HEK293T (cell line): ENCODE results near the gene IGF1.

ENCODE experiments used
- CTCF ChIA-PET: fragments of 350-600 bp; formaldehyde crosslinking; extraction: SDS; loops from one replicate; lab custom pipeline; 2021; ENCODE audit warnings: antibody characterized with exemption, inconsistent platforms; lab: Yijun Ruan, JAX
- POLR2A ChIA-PET: fragments of 350-600 bp; formaldehyde crosslinking; extraction: SDS; loops from one replicate; lab custom pipeline; 2020; ENCODE audit warnings: antibody characterized with exemption, inconsistent platforms; lab: Yijun Ruan, JAX
- DNase-seq: peaks from one replicate; pipeline ENCODE4 v3.0.0; 2012; ENCODE audit warnings: mixed read lengths; ENCODE audit errors: extremely low spot score
- ARNT ChIP-seq: fragments of 450-650 bp; IDR thresholded peaks from 2 replicates; pipeline ENCODE4 v1.6.1; 2017; ENCODE audit warnings: mild to moderate bottlenecking
- BHLHE40 ChIP-seq: fragments of 450-650 bp; IDR thresholded peaks from 2 replicates; pipeline ENCODE4 v1.6.1; 2016; ENCODE audit warnings: mild to moderate bottlenecking, moderate library complexity, borderline replicate concordance
- CTBP1 ChIP-seq: fragments of 450-650 bp; IDR thresholded peaks from 2 replicates; pipeline ENCODE4 v1.6.1; 2016; ENCODE audit warnings: borderline replicate concordance
- ELF4 ChIP-seq: fragments of 450-650 bp; IDR thresholded peaks from 2 replicates; pipeline ENCODE4 v1.6.1; 2017; ENCODE audit warnings: antibody characterized with exemption
- FOXA1 ChIP-seq: fragments of 450-650 bp; IDR thresholded peaks from 2 replicates; pipeline ENCODE4 v1.6.1; 2016; ENCODE audit warnings: mild to moderate bottlenecking
- FOXK2 ChIP-seq: fragments of 450-650 bp; IDR thresholded peaks from 2 replicates; pipeline ENCODE4 v1.6.1; 2016; ENCODE audit warnings: mild to moderate bottlenecking
- FOXM1 ChIP-seq: fragments of 450-650 bp; IDR thresholded peaks from 2 replicates; pipeline ENCODE4 v1.6.1; 2017; ENCODE audit warnings: mild to moderate bottlenecking, borderline replicate concordance
- HDGF ChIP-seq: fragments of 450-650 bp; IDR thresholded peaks from 2 replicates; pipeline ENCODE4 v1.6.1; 2017; ENCODE audit warnings: antibody characterized with exemption, borderline replicate concordance
- L3MBTL2 ChIP-seq: fragments of 450-650 bp; conservative IDR thresholded peaks from 2 replicates; pipeline ENCODE4 v1.6.1; 2016; ENCODE audit warnings: mild to moderate bottlenecking
- LEF1 ChIP-seq: fragments of 450-650 bp; IDR thresholded peaks from 2 replicates; pipeline ENCODE4 v1.6.1; 2017; ENCODE audit warnings: mild to moderate bottlenecking, borderline replicate concordance
- NFRKB ChIP-seq: fragments of 450-650 bp; IDR thresholded peaks from 2 replicates; pipeline ENCODE4 v1.6.1; 2016; ENCODE audit warnings: mild to moderate bottlenecking, moderate library complexity
- PKNOX1 ChIP-seq: fragments of 450-650 bp; IDR thresholded peaks from 2 replicates; pipeline ENCODE4 v1.6.1; 2016
- SP1 ChIP-seq: fragments of 450-650 bp; IDR thresholded peaks from 2 replicates; pipeline ENCODE4 v1.6.1; 2017
- SUZ12 ChIP-seq: fragments of 450-650 bp; IDR thresholded peaks from 2 replicates; pipeline ENCODE4 v1.6.1; 2016; ENCODE audit warnings: mild to moderate bottlenecking
- TARDBP ChIP-seq: fragments of 450-650 bp; IDR thresholded peaks from 2 replicates; pipeline ENCODE4 v1.6.1; 2016
- ZNF384 ChIP-seq: fragments of 450-650 bp; IDR thresholded peaks from 2 replicates; pipeline ENCODE4 v1.6.1; 2016

Gene IGF1

GRCh38 chr12:102413396-102413795, 67.0 kb downstream of the IGF1 start:
- TF ChIP-seq L3MBTL2 (no peak), ARNT (no peak), SP1 (no peak), FOXM1 (no peak), FOXK2 (no peak), HDGF (no peak), NFRKB (no peak), TARDBP (no peak), LEF1 (no peak), SUZ12 (no peak), BHLHE40 (no peak), CTBP1 (no peak)
- DNase-seq: no peak
- ChIA-PET CTCF (no interaction called here), POLR2A (no interaction called here)

- no peak for TF ChIP-seq SUZ12
- no peak for TF ChIP-seq FOXA1
- no peak for TF ChIP-seq ZNF384
- TF ChIP-seq HDGF: no peak
- no peak for TF ChIP-seq NFRKB
- no peak for TF ChIP-seq ARNT
- TF ChIP-seq ELF4: no peak
- no peak for TF ChIP-seq FOXK2
- TF ChIP-seq TARDBP: no peak
- TF ChIP-seq FOXM1: no peak
- TF ChIP-seq CTBP1: no peak
- TF ChIP-seq PKNOX1: no peak
- TF ChIP-seq L3MBTL2: no peak
- no peak for TF ChIP-seq LEF1
- TF ChIP-seq BHLHE40: no peak
- TF ChIP-seq SP1: no peak
- ChIA-PET CTCF (interaction anchor here (0.7 kb wide), 1 partner anchor 404 kb away, joined by 7 read pairs; no protein-coding TSS in a partner anchor), POLR2A (no interaction called here)
These were observed 69.9 kb downstream of the IGF1 start for GRCh38 chr12:102410511-102410910.

GRCh38 chr12:102408487-102409297, 71.7 kb downstream of the IGF1 start:
- TF ChIP-seq ELF4 (no peak), LEF1 (no peak), PKNOX1 (no peak), TARDBP (no peak), BHLHE40 (no peak), FOXM1 (no peak), SP1 (no peak), SUZ12 (no peak), L3MBTL2 (no peak), HDGF (no peak), ARNT (no peak), NFRKB (no peak)
- no peak for DNase-seq
- ChIA-PET POLR2A (no interaction called here), CTCF (no interaction called here)

More at GRCh38 chr12:102410511-102410910, 69.9 kb downstream of the IGF1 start:
- no peak for DNase-seq

- DNase-seq: no peak
- TF ChIP-seq PKNOX1 (no peak), SP1 (no peak), FOXA1 (no peak), LEF1 (no peak), FOXM1 (no peak), SUZ12 (no peak), ARNT (no peak), BHLHE40 (no peak), ZNF384 (no peak), TARDBP (no peak), ELF4 (no peak), NFRKB (no peak), FOXK2 (no peak)
- ChIA-PET POLR2A (no interaction called here), CTCF (no interaction called here)
These were observed 72.4 kb downstream of the IGF1 start for GRCh38 chr12:102407776-102408486.

GRCh38 chr12:102406033-102406584, 74.3 kb downstream of the IGF1 start:
- no peak for DNase-seq
- TF ChIP-seq HDGF (no peak), ARNT (no peak), ELF4 (no peak), FOXK2 (no peak), LEF1 (no peak), L3MBTL2 (no peak), FOXA1 (no peak), CTBP1 (no peak), ZNF384 (no peak), TARDBP (no peak), SP1 (no peak), PKNOX1 (no peak)
- CTCF ChIA-PET: no interaction called here
- POLR2A ChIA-PET: no interaction called here
